COLO829 (cell line): ENCODE results near the gene SLC22A13.
A peak's percentile ranks its signal among the peaks of the same experiment; 100 is the strongest.
"Not testable (repeated sequence)": the region's sequence is repeated elsewhere in the genome, so short reads cannot be mapped to it uniquely, and the experiment has no call there.

ENCODE experiments used
- DNase-seq: peaks from one replicate; pipeline ENCODE4 v3.0.0; 2012; ENCODE audit warnings: low spot score

Gene SLC22A13

GRCh38 chr3:38266810-38267209 is 1.2 kb downstream of the SLC22A13 start:
- no peak for DNase-seq

GRCh38 chr3:38267662-38268061 is 2.0 kb downstream of the SLC22A13 start:
- DNase-seq: no peak

- no peak for DNase-seq
Observed at GRCh38 chr3:38268087-38268486, 2.5 kb downstream of the SLC22A13 start.

- no peak for DNase-seq
Observed at GRCh38 chr3:38268522-38268921, 2.9 kb downstream of the SLC22A13 start.

GRCh38 chr3:38270606-38271005 is 5.0 kb downstream of the SLC22A13 start:
- DNase-seq: no peak

GRCh38 chr3:38271553-38271952 is 5.9 kb downstream of the SLC22A13 start:
- DNase-seq: no peak

GRCh38 chr3:38274864-38275649 is 9.4 kb downstream of the SLC22A13 start:
- DNase-seq: no peak

- DNase-seq: no peak
Observed at GRCh38 chr3:38275658-38276057, 10.0 kb downstream of the SLC22A13 start.

GRCh38 chr3:38276081-38276916 is 10.7 kb downstream of the SLC22A13 start:
- no peak for DNase-seq

GRCh38 chr3:38276917-38277630 is 11.5 kb downstream of the SLC22A13 start:
- DNase-seq: no peak

- no peak for DNase-seq
Observed at GRCh38 chr3:38278841-38279240, 13.2 kb downstream of the SLC22A13 start.

GRCh38 chr3:38281895-38282686 is 16.5 kb downstream of the SLC22A13 start, which contains the start of gene SLC22A14:
TSS of gene SLC22A14 (plus strand) at chr3:38282294. CDS start at chr3:38306027, 23,733 bp downstream.
- DNase-seq: no peak

GRCh38 chr3:38283810-38284755 is 18.5 kb downstream of the SLC22A13 start:
- no peak for DNase-seq

GRCh38 chr3:38284756-38285150 is 19.1 kb downstream of the SLC22A13 start:
- no peak for DNase-seq

GRCh38 chr3:38289286-38290217 is 23.9 kb downstream of the SLC22A13 start:
- DNase-seq: not testable (repeated sequence)

GRCh38 chr3:38297053-38297452 is 31.4 kb downstream of the SLC22A13 start:
- DNase-seq: not testable (repeated sequence)

- DNase-seq: no peak
Observed at GRCh38 chr3:38297537-38297936, 31.9 kb downstream of the SLC22A13 start.

GRCh38 chr3:38297947-38298711 is 32.5 kb downstream of the SLC22A13 start:
- peak; percentile 34 for DNase-seq

GRCh38 chr3:38306941-38307340 is 41.3 kb downstream of the SLC22A13 start:
- no peak for DNase-seq
